Caco-2 (cell line): ENCODE results near the gene ICAM5. TPM values are rescaled to one million over a fixed set of nuclear protein-coding genes. Genes with fewer than 3 reads are reported as not detected.

Source experiments
- BruUV-seq: library from RNA; stranded (reverse); fragments of 400-500 nt; replicated peaks from 2 replicates; lab custom pipeline; 2021; lab: Mats Ljungman, UMichigan
- CTCF ChIA-PET: fragments of 300-600 bp; sonication (Branson Sonifier 250); formaldehyde crosslinking; loops from one replicate; lab custom pipeline; 2022; ENCODE audit warnings: antibody characterized with exemption; lab: Charles Lee
- POLR2A ChIA-PET: fragments of 300-600 bp; sonication (Branson Sonifier 250); formaldehyde crosslinking; loops from one replicate; lab custom pipeline; 2022; ENCODE audit warnings: antibody characterized with exemption; lab: Charles Lee
- DNase-seq, 2 experiments: peaks; one replicate each; pipeline versions ENCODE4 v3.0.0 to v3.0.0-alpha.2; 2020 to 2022
- H3K27me3 ChIP-seq: replicated peaks from 2 replicates; pipeline ENCODE4 v1.6.0; 2011; ENCODE audit warnings: low read length; ENCODE audit not compliant: control insufficient read depth, insufficient read depth
- H3K36me3 ChIP-seq: 2 replicates; pipeline ENCODE4 v1.5.1; 2011; ENCODE audit warnings: low read length; ENCODE audit not compliant: control insufficient read depth, insufficient read depth
- H3K4me1 ChIP-seq: fragments of 250-450 bp; sonication (Bioruptor Pico); 2 replicates; pipeline ENCODE4 v1.5.1; 2020; ENCODE audit warnings: mild to moderate bottlenecking
- H3K4me3 ChIP-seq: 2 replicates; pipeline ENCODE4 v1.5.1; 2011; ENCODE audit warnings: low read depth, mild to moderate bottlenecking, control low read depth, low read length
- H3K9me3 ChIP-seq: fragments of 250-450 bp; sonication (Bioruptor Pico); 2 replicates; pipeline ENCODE4 v1.5.1; 2020; ENCODE audit warnings: mild to moderate bottlenecking, moderate library complexity
- H3K27ac Mint-ChIP-seq: one replicate; pipeline ENCODE4 v1.8.0; 2022; ENCODE audit warnings: mixed read lengths; ENCODE audit not compliant: unreplicated experiment
- H3K27me3 Mint-ChIP-seq: one replicate; pipeline ENCODE4 v1.8.0; 2022; ENCODE audit warnings: mixed read lengths; ENCODE audit not compliant: insufficient read depth, unreplicated experiment
- H3K36me3 Mint-ChIP-seq: one replicate; pipeline ENCODE4 v1.8.0; 2022; ENCODE audit warnings: mild to moderate bottlenecking, mixed read lengths; ENCODE audit not compliant: insufficient read depth, unreplicated experiment
- H3K4me1 Mint-ChIP-seq: one replicate; pipeline ENCODE4 v1.8.0; 2022; ENCODE audit warnings: low read depth, mixed read lengths; ENCODE audit not compliant: unreplicated experiment
- H3K4me3 Mint-ChIP-seq: one replicate; pipeline ENCODE4 v1.8.0; 2022; ENCODE audit warnings: mild to moderate bottlenecking, moderate library complexity, mixed read lengths; ENCODE audit not compliant: unreplicated experiment
- H3K9me3 Mint-ChIP-seq: one replicate; pipeline ENCODE4 v1.8.0; 2022; ENCODE audit warnings: mixed read lengths; ENCODE audit not compliant: unreplicated experiment
- intact Hi-C: fragments of 100-400 bp; cut with micrococcal nuclease; formaldehyde crosslinking; loops from one replicate; pipeline ENCODE4 v1.10.0; 2022; ENCODE audit not compliant: unreplicated experiment
- total RNA-seq: library from RNA; stranded (reverse); gene quantifications from 2 replicates; pipeline ENCODE4 v1.2.3, GENCODE V29; 2022
- TF ChIP-seq, protein P1 (sequence below), 2 experiments: fragments of 200-600 bp in 1 of 2; IDR thresholded peaks; 1 replicate in 1 of 2; 2 replicates in 1 of 2; pipeline versions ENCODE4 v1.5.1 to v1.8.0; 2011 to 2022; ENCODE audit warnings: antibody characterized with exemption in 1 of 2, control low read depth in 1 of 2, inconsistent platforms in 1 of 2, low read depth in 1 of 2, low read length in 1 of 2, mild to moderate bottlenecking in 1 of 2, moderate library complexity in 1 of 2; ENCODE audit not compliant: insufficient read depth in 1 of 2, severe bottlenecking in 1 of 2, unreplicated experiment in 1 of 2

Gene ICAM5
- total RNA-seq, 1 experiment from 2014 or later: 3.2 TPM

DNA sequence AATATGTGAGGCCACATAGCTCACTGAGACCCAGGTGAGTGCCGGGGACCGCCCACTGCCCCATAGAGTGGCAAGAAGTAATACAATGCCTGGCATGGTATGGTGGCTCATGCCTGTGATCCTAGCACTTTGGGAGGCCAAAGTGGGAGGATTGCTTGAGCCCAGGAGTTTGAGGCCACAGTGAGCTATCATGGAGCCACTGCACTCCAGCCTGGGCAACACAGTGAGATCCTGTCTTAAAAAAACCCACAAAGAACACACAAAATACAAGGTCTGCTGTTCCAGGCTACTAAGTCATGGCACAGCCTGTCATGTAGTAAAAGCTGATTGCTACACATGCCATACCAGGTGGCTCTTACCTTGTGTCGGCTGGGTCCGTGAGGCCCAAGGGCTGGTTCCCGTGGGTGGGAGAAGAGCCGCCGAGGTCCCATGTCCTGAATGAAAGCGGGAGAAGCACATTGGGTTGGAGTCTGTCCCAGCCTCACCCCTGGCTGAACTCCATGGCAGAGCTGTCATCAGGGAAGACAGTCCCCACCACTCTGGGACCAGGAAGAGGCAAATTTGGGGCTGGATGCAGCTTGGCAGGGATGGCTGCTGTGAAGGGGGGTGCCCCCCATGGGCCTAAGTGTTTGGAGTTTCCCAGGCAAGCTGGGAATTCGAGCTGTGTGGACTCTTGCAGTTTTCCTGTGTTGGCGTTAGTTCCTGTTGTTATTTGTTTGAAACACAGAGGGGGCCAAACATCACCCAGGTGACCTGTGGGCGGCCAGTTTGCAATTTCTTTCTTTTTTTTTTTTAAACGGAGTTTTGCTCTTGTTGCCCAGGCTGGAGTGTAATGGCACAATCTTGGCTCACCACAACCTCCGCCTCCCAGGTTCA is 29.3 kb downstream of the ICAM5 start:
- Mint-ChIP-seq H3K4me3 (no peak overlapping the region), H3K27me3 (no peaks in the 10 kb centered on the region), H3K4me1 (peaks cover 17% of the 10 kb centered on the region), H3K9me3 (no peaks in the 10 kb centered on the region), H3K27ac (no peak overlapping the region), H3K36me3 (peaks cover 64% of the 10 kb centered on the region)
- intact Hi-C loops: no loop called here
- ChIA-PET POLR2A (interaction anchor here (0.6 kb wide), 1 partner anchor 39 kb away, joined by 3 read pairs; no protein-coding TSS in a partner anchor), CTCF (interaction anchor here (0.6 kb wide), 1 partner anchor 99 kb away, joined by 3 read pairs; no protein-coding TSS in a partner anchor)
- TF ChIP-seq, protein P1, sequence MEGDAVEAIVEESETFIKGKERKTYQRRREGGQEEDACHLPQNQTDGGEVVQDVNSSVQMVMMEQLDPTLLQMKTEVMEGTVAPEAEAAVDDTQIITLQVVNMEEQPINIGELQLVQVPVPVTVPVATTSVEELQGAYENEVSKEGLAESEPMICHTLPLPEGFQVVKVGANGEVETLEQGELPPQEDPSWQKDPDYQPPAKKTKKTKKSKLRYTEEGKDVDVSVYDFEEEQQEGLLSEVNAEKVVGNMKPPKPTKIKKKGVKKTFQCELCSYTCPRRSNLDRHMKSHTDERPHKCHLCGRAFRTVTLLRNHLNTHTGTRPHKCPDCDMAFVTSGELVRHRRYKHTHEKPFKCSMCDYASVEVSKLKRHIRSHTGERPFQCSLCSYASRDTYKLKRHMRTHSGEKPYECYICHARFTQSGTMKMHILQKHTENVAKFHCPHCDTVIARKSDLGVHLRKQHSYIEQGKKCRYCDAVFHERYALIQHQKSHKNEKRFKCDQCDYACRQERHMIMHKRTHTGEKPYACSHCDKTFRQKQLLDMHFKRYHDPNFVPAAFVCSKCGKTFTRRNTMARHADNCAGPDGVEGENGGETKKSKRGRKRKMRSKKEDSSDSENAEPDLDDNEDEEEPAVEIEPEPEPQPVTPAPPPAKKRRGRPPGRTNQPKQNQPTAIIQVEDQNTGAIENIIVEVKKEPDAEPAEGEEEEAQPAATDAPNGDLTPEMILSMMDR (IDR thresholded peaks at IDR 0.05; ENCODE audit: insufficient read depth in 1 of 2, low read depth in 1 of 2, low read length in 1 of 2, severe bottlenecking in 1 of 2, unreplicated experiment in 1 of 2): no peak
- BruUV-seq: no TSS peak
- DNase-seq: no peak
- H3K9me3 ChIP-seq: no peaks in the 10 kb centered on the region
- H3K4me1 ChIP-seq: peaks cover 12% of the 10 kb centered on the region; the same call in 1 of the 2 replicates
- no peaks in the 10 kb centered on the region for H3K27me3 ChIP-seq
- H3K36me3 ChIP-seq: no peaks in the 10 kb centered on the region; the same call in none of the 2 replicates
- no peak overlapping the region for H3K4me3 ChIP-seq

DNA sequence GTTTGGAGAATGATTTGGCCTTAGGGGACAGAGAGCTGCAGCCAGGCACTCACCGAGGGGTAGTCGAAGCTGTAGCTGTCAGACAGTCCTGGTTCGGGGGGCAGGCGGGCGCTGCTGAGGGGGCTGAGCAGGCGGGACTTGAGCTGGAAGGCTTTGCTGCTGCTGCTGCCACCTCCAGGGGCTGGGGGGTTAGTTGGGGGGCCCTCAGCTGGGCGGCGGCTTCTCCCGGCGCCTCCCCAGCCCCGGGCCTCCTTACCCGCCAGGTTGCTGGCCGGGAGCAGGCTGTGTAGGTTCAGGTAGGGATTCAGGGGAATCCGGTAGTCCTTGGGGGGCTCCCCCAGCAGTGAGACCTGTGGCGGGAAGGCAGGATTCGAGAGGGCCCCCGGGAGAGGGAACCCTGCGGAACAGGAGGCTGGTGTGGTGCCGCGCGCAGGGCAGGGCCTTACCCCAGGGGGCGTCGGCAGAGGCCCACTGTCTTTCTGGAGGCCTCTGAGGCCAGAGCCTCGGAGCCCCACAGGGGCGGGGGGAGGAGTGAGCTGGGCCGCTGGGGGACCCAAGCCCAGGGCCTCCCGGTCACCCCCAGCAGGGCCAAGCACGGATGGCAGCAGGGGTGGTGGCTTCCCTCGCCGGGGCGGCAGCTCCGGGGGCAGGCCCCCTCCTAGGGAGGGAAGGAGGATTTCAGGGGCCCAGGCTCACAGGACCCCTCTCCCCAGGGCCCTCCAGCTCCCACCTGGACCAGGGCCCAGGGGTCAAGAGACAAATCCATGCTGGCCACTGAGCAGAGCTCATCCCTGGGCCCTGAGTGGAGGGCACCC is 31.1 kb downstream of the ICAM5 start:
- no peaks in the 10 kb centered on the region for H3K27me3 Mint-ChIP-seq
- ChIA-PET CTCF (interaction anchor here (1.2 kb wide), 1 partner anchor 62 kb away, joined by 4 read pairs; no protein-coding TSS in a partner anchor), POLR2A (no interaction called here)
- Histone ChIP-seq H3K36me3 (no peaks in the 10 kb centered on the region; the same call in none of the 2 replicates), H3K4me1 (peaks cover 8% of the 10 kb centered on the region; the same call in 1 of the 2 replicates), H3K9me3 (no peaks in the 10 kb centered on the region), H3K4me3 (no peak overlapping the region), H3K27me3 (no peaks in the 10 kb centered on the region)
- H3K4me3 Mint-ChIP-seq: no peak overlapping the region
- intact Hi-C loops: no loop called here
- H3K36me3 Mint-ChIP-seq: peaks cover 69% of the 10 kb centered on the region
- no peak overlapping the region for H3K27ac Mint-ChIP-seq
- BruUV-seq: no TSS peak
- peaks cover 5% of the 10 kb centered on the region for H3K4me1 Mint-ChIP-seq
- TF ChIP-seq, protein P1 (IDR thresholded peaks at IDR 0.05; ENCODE audit: insufficient read depth in 1 of 2, low read depth in 1 of 2, low read length in 1 of 2, severe bottlenecking in 1 of 2, unreplicated experiment in 1 of 2): no peak
- no peaks in the 10 kb centered on the region for H3K9me3 Mint-ChIP-seq
- no peak for DNase-seq

DNA sequence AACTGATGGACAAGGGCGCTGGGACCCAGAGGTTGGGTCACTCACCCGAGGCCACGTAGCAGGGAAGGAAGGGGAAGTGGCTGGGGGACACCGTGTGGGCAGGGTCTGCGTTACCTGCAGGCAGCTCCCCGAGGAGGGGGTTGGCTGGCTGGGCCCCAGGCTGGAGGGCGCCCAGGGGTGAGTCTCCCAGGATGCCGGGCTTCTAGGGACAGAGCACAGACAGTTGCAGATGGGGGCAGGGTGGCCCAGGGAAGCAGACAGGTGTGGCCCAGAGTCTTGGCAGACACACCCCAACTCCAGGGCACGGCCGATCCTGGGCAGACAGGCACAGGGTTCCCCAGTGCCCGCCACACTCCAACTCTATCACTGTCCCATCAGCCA is 31.7 kb downstream of the ICAM5 start:
- Histone ChIP-seq H3K36me3 (no peaks in the 10 kb centered on the region; the same call in none of the 2 replicates), H3K9me3 (no peaks in the 10 kb centered on the region), H3K4me1 (peaks cover 2% of the 10 kb centered on the region; the same call in 1 of the 2 replicates), H3K27me3 (no peaks in the 10 kb centered on the region), H3K4me3 (no peak overlapping the region)
- H3K9me3 Mint-ChIP-seq: no peaks in the 10 kb centered on the region
- DNase-seq: no peak
- intact Hi-C loops: no loop called here
- H3K4me3 Mint-ChIP-seq: no peak overlapping the region
- H3K36me3 Mint-ChIP-seq: peaks cover 69% of the 10 kb centered on the region
- H3K4me1 Mint-ChIP-seq: no peaks in the 10 kb centered on the region
- H3K27ac Mint-ChIP-seq: no peak overlapping the region
- H3K27me3 Mint-ChIP-seq: no peaks in the 10 kb centered on the region
- BruUV-seq: no TSS peak
- ChIA-PET CTCF (no interaction called here), POLR2A (no interaction called here)
- TF ChIP-seq, protein P1 (IDR thresholded peaks at IDR 0.05; ENCODE audit: insufficient read depth in 1 of 2, low read depth in 1 of 2, low read length in 1 of 2, severe bottlenecking in 1 of 2, unreplicated experiment in 1 of 2): no peak
